Breast epithelium (tissue), 3 donors: ENCODE data around the gene DIS3L2.

Experiments used
- POLR2A ChIP-seq: fragments of 450-650 bp; IDR thresholded peaks from one replicate; pipeline ENCODE4 v1.6.1; 2016; ENCODE audit warnings: antibody characterized with exemption, mild to moderate bottlenecking, moderate library complexity
- POLR2AphosphoS5 ChIP-seq, 3 donors: sonication (generic); formaldehyde crosslinking; IDR thresholded peaks; one replicate each; pipeline ENCODE4 v1.6.1; 2017; ENCODE audit warnings: antibody characterized with exemption in 3 of 3
- TF ChIP-seq, protein P1 (sequence below), 3 donors: fragments of 450-650 bp; IDR thresholded peaks; one replicate each; pipeline ENCODE4 v1.5.1; 2016 to 2017; ENCODE audit warnings: antibody characterized with exemption in 3 of 3, mild to moderate bottlenecking in 3 of 3, moderate library complexity in 3 of 3

- TF ChIP-seq, protein P1, sequence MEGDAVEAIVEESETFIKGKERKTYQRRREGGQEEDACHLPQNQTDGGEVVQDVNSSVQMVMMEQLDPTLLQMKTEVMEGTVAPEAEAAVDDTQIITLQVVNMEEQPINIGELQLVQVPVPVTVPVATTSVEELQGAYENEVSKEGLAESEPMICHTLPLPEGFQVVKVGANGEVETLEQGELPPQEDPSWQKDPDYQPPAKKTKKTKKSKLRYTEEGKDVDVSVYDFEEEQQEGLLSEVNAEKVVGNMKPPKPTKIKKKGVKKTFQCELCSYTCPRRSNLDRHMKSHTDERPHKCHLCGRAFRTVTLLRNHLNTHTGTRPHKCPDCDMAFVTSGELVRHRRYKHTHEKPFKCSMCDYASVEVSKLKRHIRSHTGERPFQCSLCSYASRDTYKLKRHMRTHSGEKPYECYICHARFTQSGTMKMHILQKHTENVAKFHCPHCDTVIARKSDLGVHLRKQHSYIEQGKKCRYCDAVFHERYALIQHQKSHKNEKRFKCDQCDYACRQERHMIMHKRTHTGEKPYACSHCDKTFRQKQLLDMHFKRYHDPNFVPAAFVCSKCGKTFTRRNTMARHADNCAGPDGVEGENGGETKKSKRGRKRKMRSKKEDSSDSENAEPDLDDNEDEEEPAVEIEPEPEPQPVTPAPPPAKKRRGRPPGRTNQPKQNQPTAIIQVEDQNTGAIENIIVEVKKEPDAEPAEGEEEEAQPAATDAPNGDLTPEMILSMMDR (IDR thresholded peaks at IDR 0.05), result no peak
- TF ChIP-seq POLR2AphosphoS5 (IDR thresholded peaks at IDR 0.05) (no peak), POLR2A (no peak)
Observed at GRCh38 chr2:231924889-231925275, 36.6 kb upstream of the DIS3L2 start.
